Measurements from ENCODE around the gene CFAP46. TPM values are rescaled to one million over a fixed set of nuclear protein-coding genes. Genes with fewer than 3 reads are reported as not detected.

CFAP46 gene
- total and polyA plus RNA-seq, 2 of the 4 experiments (the other 2 are of a cell fraction): 1.3 to 1.8 TPM

GRCh38 chr10:132829403-132829802 is 113.0 kb downstream of the CFAP46 start:
- H3K23ac ChIP-seq (ENCODE audit: low read depth, low read length): no peak overlapping the region
- H2AK5ac ChIP-seq (ENCODE audit: low read depth, low read length): no peak overlapping the region
- H3K36me3 ChIP-seq (ENCODE audit: control insufficient read depth, insufficient read depth, low read length): no peaks in the 10 kb centered on the region
- TF ChIP-seq RAD21 (IDR thresholded peaks at IDR 0.05; ENCODE audit: low read length) (no peak), NFE2L2 (IDR thresholded peaks at IDR 0.05; ENCODE audit: low read depth, low read length) (no peak), USF2 (IDR thresholded peaks at IDR 0.05; ENCODE audit: low read depth, low read length) (no peak), BHLHE40 (IDR thresholded peaks at IDR 0.05; ENCODE audit: low read depth, low read length) (no peak), MAZ (IDR thresholded peaks at IDR 0.05; ENCODE audit: borderline replicate concordance, low read depth, low read length) (no peak), CEBPB (IDR thresholded peaks at IDR 0.05; ENCODE audit: low read depth, low read length) (no peak), POLR2A (IDR thresholded peaks at IDR 0.05; ENCODE audit: low read depth, low read length) (no peak), RCOR1 (IDR thresholded peaks at IDR 0.05; ENCODE audit: insufficient replicate concordance, low read length) (no peak), MXI1 (IDR thresholded peaks at IDR 0.05; ENCODE audit: borderline replicate concordance, low read depth, low read length) (no peak), ELK1 (IDR thresholded peaks at IDR 0.05; ENCODE audit: borderline replicate concordance, low read depth, low read length) (no peak), MAFK (IDR thresholded peaks at IDR 0.05; ENCODE audit: low read depth, low read length) (no peak), FOS (IDR thresholded peaks at IDR 0.05; ENCODE audit: low read depth, low read length) (no peak), CHD1 (IDR thresholded peaks at IDR 0.05; ENCODE audit: low read depth, low read length) (no peak), CTCF (conservative IDR thresholded peaks at IDR 0.05; ENCODE audit: low read depth, low read length) (no peak)
- H3K4ac ChIP-seq (ENCODE audit: low read depth, low read length): no peak overlapping the region
- no peak overlapping the region for H3K56ac ChIP-seq (ENCODE audit: extremely low read depth, insufficient read depth, low read length)
- DNase-seq (no peak), ATAC-seq (ENCODE audit: low read depth) (no peak)
- no peak overlapping the region for H2AK9ac ChIP-seq (replicated peaks; ENCODE audit: low read depth, low read length, poor library complexity)
- no peak overlapping the region for H3K27ac ChIP-seq (ENCODE audit: insufficient read depth, low read length)
- ChIA-PET CTCF (no interaction called here), POLR2A (ENCODE audit: unreplicated experiment) (no interaction called here)
- H3K27me3 ChIP-seq (ENCODE audit: control insufficient read depth, insufficient read depth, low read length): peaks cover 19% of the 10 kb centered on the region
- H3K9me1 ChIP-seq (ENCODE audit: insufficient read depth, low read length): no peaks in the 10 kb centered on the region
- no peak overlapping the region for H2BK20ac ChIP-seq (ENCODE audit: low read depth, low read length)
- no peak overlapping the region for H3K14ac ChIP-seq (replicated peaks; ENCODE audit: low read depth, low read length)
- no peaks in the 10 kb centered on the region for H3K79me1 ChIP-seq (ENCODE audit: low read depth in 1 of 2, low read length in 2 of 2)
- no peak overlapping the region for H4K5ac ChIP-seq (ENCODE audit: low read depth, low read length)
- no peak overlapping the region for H3K18ac ChIP-seq (ENCODE audit: low read depth, low read length)
- no peak overlapping the region for H4K8ac ChIP-seq (ENCODE audit: low read depth in 2 of 2, low read length in 2 of 2)
- H2BK5ac ChIP-seq (ENCODE audit: low read depth, low read length, poor library complexity, severe bottlenecking): no peak overlapping the region
- no peak overlapping the region for H3K4me2 ChIP-seq (ENCODE audit: low read depth, low read length)
- in situ Hi-C loops (cut with MboI; ENCODE audit: low sequenced_read_pairs) (no loop called here), intact Hi-C loops (cut with micrococcal nuclease) (no loop called here), dilution Hi-C loops (cut with HindIII; ENCODE audit: low sequenced_read_pairs, unreplicated experiment) (no loop called here)
- no peak overlapping the region for H2BK120ac ChIP-seq (ENCODE audit: low read depth, low read length)
- peaks cover 4% of the 10 kb centered on the region; the same call in 1 of the 2 replicates for H3K9me3 ChIP-seq (ENCODE audit: control insufficient read depth, insufficient read depth, low read length)
- H4K91ac ChIP-seq (ENCODE audit: insufficient read depth, low read depth, low read length): no peak overlapping the region
- BruUV-seq (replicated peaks): no TSS peak
- H3K4me1 ChIP-seq (ENCODE audit: control insufficient read depth, insufficient read depth, low read length): no peaks in the 10 kb centered on the region
- H2BK15ac ChIP-seq (ENCODE audit: low read depth, low read length): no peak overlapping the region
- WGBS, 2 experiments (ENCODE audit: extremely low coverage in 2 of 2, insufficient read length in 1 of 2): 36% methylated on average over 3 of the region's 8 CpGs; no CpG with 5 or more reads in 1 of the 2 experiments
- H3K9ac ChIP-seq (ENCODE audit: low read depth, low read length): no peak overlapping the region
- H3K4me3 ChIP-seq (ENCODE audit: insufficient read depth, low read depth, low read length): no peak overlapping the region
- H4K20me1 ChIP-seq (ENCODE audit: insufficient read depth, low read length): no peaks in the 10 kb centered on the region
- H2AFZ ChIP-seq (replicated peaks; ENCODE audit: low read length, poor library complexity): no peak overlapping the region
